Neuronal stem cell (in vitro differentiated cells): ENCODE data around the gene GJD3.

Experiments
- DNase-seq: peaks from one replicate; pipeline ENCODE4 v3.0.0-alpha.2; 2013; ENCODE audit warnings: low spot score
- H2AFZ ChIP-seq: one replicate; pipeline ENCODE4 v1.6.1; 2013; ENCODE audit warnings: mild to moderate bottlenecking, low read length, inconsistent platforms
- H2AK5ac ChIP-seq: 2 replicates; pipeline ENCODE4 v1.6.1; 2013; ENCODE audit warnings: low read depth, mild to moderate bottlenecking, inconsistent platforms, low read length, moderate library complexity, mixed read lengths
- H2BK120ac ChIP-seq: 2 replicates; pipeline ENCODE4 v1.6.1; 2013; ENCODE audit warnings: low read depth, mild to moderate bottlenecking, inconsistent platforms, low read length, moderate library complexity, mixed read lengths
- H2BK12ac ChIP-seq: one replicate; pipeline ENCODE4 v1.6.1; 2013; ENCODE audit warnings: low read length, inconsistent platforms
- H2BK15ac ChIP-seq: 2 replicates; pipeline ENCODE4 v1.6.1; 2013; ENCODE audit warnings: mild to moderate bottlenecking, low read length, inconsistent platforms, mixed read lengths
- H2BK5ac ChIP-seq: one replicate; pipeline ENCODE4 v1.6.1; 2013; ENCODE audit warnings: inconsistent platforms, mild to moderate bottlenecking, low read length, moderate library complexity
- H3K14ac ChIP-seq: one replicate; pipeline ENCODE4 v1.6.1; 2013; ENCODE audit warnings: low read length, inconsistent platforms
- H3K18ac ChIP-seq: 2 replicates; pipeline ENCODE4 v1.6.1; 2013; ENCODE audit warnings: low read length, inconsistent platforms
- H3K23ac ChIP-seq: 2 replicates; pipeline ENCODE4 v1.6.1; 2013; ENCODE audit warnings: low read depth, mild to moderate bottlenecking, mixed read lengths, low read length, inconsistent platforms; ENCODE audit not compliant: poor library complexity
- H3K27ac ChIP-seq: replicated peaks from 3 replicates; pipeline ENCODE4 v1.5.1; 2013; ENCODE audit warnings: low read length, inconsistent platforms
- H3K27me3 ChIP-seq, 3 experiments: 2 replicates each; pipeline ENCODE4 v1.6.1; 2013; ENCODE audit warnings: low read length in 3 of 3, mild to moderate bottlenecking in 2 of 3, inconsistent platforms in 1 of 3, low read depth in 1 of 3, mixed read lengths in 1 of 3, moderate library complexity in 1 of 3; ENCODE audit not compliant: control insufficient read depth in 3 of 3, insufficient read depth in 3 of 3
- H3K36me3 ChIP-seq, 2 donors: replicated peaks in 1 of 2; 2 replicates each; pipeline ENCODE4 v1.6.1; 2013; ENCODE audit warnings: low read length in 2 of 2; ENCODE audit not compliant: control insufficient read depth in 2 of 2, insufficient read depth in 2 of 2
- H3K4ac ChIP-seq: 2 replicates; pipeline ENCODE4 v1.6.1; 2013; ENCODE audit warnings: inconsistent platforms, mild to moderate bottlenecking, low read length, moderate library complexity
- H3K4me1 ChIP-seq, 2 donors: 1 replicate in 1 of 2; 2 replicates in 1 of 2; pipeline ENCODE4 v1.6.1; 2013; ENCODE audit warnings: low read length in 2 of 2, low read depth in 1 of 2; ENCODE audit not compliant: control insufficient read depth in 2 of 2, insufficient read depth in 1 of 2
- H3K4me2 ChIP-seq: one replicate; pipeline ENCODE4 v1.6.1; 2013; ENCODE audit warnings: mild to moderate bottlenecking, low read length, inconsistent platforms; ENCODE audit not compliant: insufficient read depth, poor library complexity, severe bottlenecking
- H3K4me3 ChIP-seq, 2 donors: 2 replicates each; pipeline ENCODE4 v1.5.1; 2013; ENCODE audit warnings: low read length in 2 of 2, mild to moderate bottlenecking in 2 of 2, inconsistent platforms in 1 of 2, moderate library complexity in 1 of 2
- H3K79me1 ChIP-seq: one replicate; pipeline ENCODE4 v1.6.1; 2013; ENCODE audit warnings: low read depth, mild to moderate bottlenecking, inconsistent platforms, low read length, moderate library complexity
- H3K9ac ChIP-seq: one replicate; pipeline ENCODE4 v1.6.1; 2013; ENCODE audit warnings: mild to moderate bottlenecking, low read depth, low read length, inconsistent platforms; ENCODE audit not compliant: poor library complexity
- H3K9me3 ChIP-seq, 2 donors: replicated peaks in 1 of 2; 2 replicates each; pipeline versions ENCODE3 to v1.6.1; 2013; ENCODE audit warnings: low read length in 2 of 2, mild to moderate bottlenecking in 2 of 2, inconsistent platforms in 1 of 2, low read depth in 1 of 2, mixed read lengths in 1 of 2, moderate library complexity in 1 of 2; ENCODE audit not compliant: control insufficient read depth in 2 of 2, insufficient read depth in 1 of 2
- H4K8ac ChIP-seq: one replicate; pipeline ENCODE4 v1.6.1; 2013; ENCODE audit warnings: low read depth, mild to moderate bottlenecking, inconsistent platforms, low read length, moderate library complexity
- H4K91ac ChIP-seq: one replicate; pipeline ENCODE4 v1.6.1; 2013; ENCODE audit warnings: low read length, low read depth, mild to moderate bottlenecking, inconsistent platforms; ENCODE audit not compliant: poor library complexity
- WGBS, 2 donors: extraction: QIAGEN DNeasy Blood & Tissue Kit; methylation state at CpG; one replicate each; pipeline ENCODE4 v1.1.7; 2013; ENCODE audit warnings: missing lambda C conversion rate in 2 of 2, mixed read lengths in 1 of 2; ENCODE audit not compliant: insufficient read length in 2 of 2, insufficient replicate concordance in 1 of 2; ENCODE audit errors: extremely low coverage in 2 of 2; 5-methylcytosine and 5-hydroxymethylcytosine counted together

GJD3 gene

GRCh38 chr17:40335620-40336019, 28.9 kb downstream of the GJD3 start:
- H3K14ac ChIP-seq = no peak overlapping the region
- no peak overlapping the region for H3K4me3 ChIP-seq
- H4K91ac ChIP-seq = no peak overlapping the region
- peaks cover 0 to 2% of the 10 kb centered on the region in 2 donors for H3K9me3 ChIP-seq
- no peak overlapping the region for H3K9ac ChIP-seq
- H3K27me3 ChIP-seq = peaks cover 0 to 2% (median 0%) of the 10 kb centered on the region in 3 experiments
- H2BK120ac ChIP-seq = no peak overlapping the region
- H4K8ac ChIP-seq = no peak overlapping the region
- H3K27ac ChIP-seq = no peak overlapping the region
- H2BK12ac ChIP-seq = no peak overlapping the region
- H3K23ac ChIP-seq = no peak overlapping the region
- H3K79me1 ChIP-seq = no peaks in the 10 kb centered on the region
- no peak overlapping the region for H2AFZ ChIP-seq
- H3K36me3 ChIP-seq = peaks cover 2 to 10% of the 10 kb centered on the region in 2 donors
- no CpG with 5 or more reads among the region's 8 CpGs for WGBS, 2 donors
- no peak overlapping the region for H3K18ac ChIP-seq
- H3K4ac ChIP-seq = no peak overlapping the region
- no peak overlapping the region for H3K4me2 ChIP-seq
- no peak overlapping the region for H2BK15ac ChIP-seq
- DNase-seq = no peak
- H2AK5ac ChIP-seq = no peak overlapping the region
- peaks cover 9 to 14% of the 10 kb centered on the region in 2 donors for H3K4me1 ChIP-seq
- H2BK5ac ChIP-seq = no peak overlapping the region

- no peak overlapping the region for H3K27ac ChIP-seq
- H3K4me3 ChIP-seq = no peak overlapping the region
- no peak overlapping the region for H2BK5ac ChIP-seq
- no peak overlapping the region for H3K23ac ChIP-seq
- no peak overlapping the region for H3K4me2 ChIP-seq
- DNase-seq = no peak
- H2BK15ac ChIP-seq = no peak overlapping the region
- no peak overlapping the region for H2BK120ac ChIP-seq
- H3K9me3 ChIP-seq = peaks cover 0 to 2% of the 10 kb centered on the region in 2 donors
- H3K4ac ChIP-seq = no peak overlapping the region
- no CpG with 5 or more reads among the region's 4 CpGs for WGBS, 2 donors
- H3K4me1 ChIP-seq = peaks cover 5 to 16% of the 10 kb centered on the region in 2 donors
- H3K27me3 ChIP-seq = peaks cover 0 to 2% (median 0%) of the 10 kb centered on the region in 3 experiments
- peak overlapping the region; percentile 47 for H3K14ac ChIP-seq
- H2AK5ac ChIP-seq = peak overlapping the region; percentile 63
- H2BK12ac ChIP-seq = no peak overlapping the region
- H3K9ac ChIP-seq = no peak overlapping the region
- H3K36me3 ChIP-seq = peaks cover 2 to 10% of the 10 kb centered on the region in 2 donors
- H3K79me1 ChIP-seq = no peaks in the 10 kb centered on the region
- no peak overlapping the region for H2AFZ ChIP-seq
- no peak overlapping the region for H4K8ac ChIP-seq
- H3K18ac ChIP-seq = peak overlapping the region; percentile 44
- H4K91ac ChIP-seq = no peak overlapping the region
These were observed 30.6 kb downstream of the GJD3 start for GRCh38 chr17:40333781-40334448.

- no CpG with 5 or more reads among the region's 22 CpGs for WGBS, 2 donors
- Histone ChIP-seq H2AK5ac (peak overlapping the region; percentile 70), H3K79me1 (peaks cover 3% of the 10 kb centered on the region), H2BK5ac (no peak overlapping the region), H2BK15ac (no peak overlapping the region), H2BK120ac (peak overlapping the region; percentile 72), H3K4me1 (peaks cover 5 to 13% of the 10 kb centered on the region in 2 donors), H3K14ac (peak overlapping the region; percentile 71), H3K9me3 (no peaks in the 10 kb centered on the region), H3K4ac (no peak overlapping the region), H3K23ac (peak overlapping the region; percentile 55), H2BK12ac (no peak overlapping the region), H3K9ac (peak overlapping the region; percentile 57), H4K91ac (no peak overlapping the region), H3K4me3 (no peak overlapping the region), H3K4me2 (no peak overlapping the region), H3K36me3 (peaks cover 0 to 10% of the 10 kb centered on the region in 2 donors), H3K27ac (no peak overlapping the region), H3K18ac (peak overlapping the region; percentile 80), H2AFZ (no peak overlapping the region), H4K8ac (no peak overlapping the region), H3K27me3 (no peaks in the 10 kb centered on the region)
- no peak for DNase-seq
These were observed 32.5 kb downstream of the GJD3 start for GRCh38 chr17:40331743-40332641.
